HepG2 (cell line): ENCODE measurements around the gene GFOD1. TPM values are rescaled to one million over a fixed set of nuclear protein-coding genes. Genes with fewer than 3 reads are reported as not detected.

Experiments
- CBX1 ChIP-seq: IDR thresholded peaks from one replicate; pipeline ENCODE4 v1.6.1; 2016; ENCODE audit warnings: antibody characterized with exemption, low read depth
- CC2D1A ChIP-seq: sonication (generic); formaldehyde crosslinking; IDR thresholded peaks from 2 replicates; pipeline ENCODE4 v1.8.1; 2023; ENCODE audit warnings: mild to moderate bottlenecking, missing genetic modification reagents
- CERS6 ChIP-seq: sonication (generic); formaldehyde crosslinking; IDR thresholded peaks from 2 replicates; pipeline ENCODE4 v1.5.0; 2020; ENCODE audit warnings: missing genetic modification reagents
- GMEB2 ChIP-seq: IDR thresholded peaks from 2 replicates; pipeline ENCODE4 v1.6.1; 2016; ENCODE audit warnings: missing biosample characterization, missing genetic modification reagents, low read depth
- HOXA7 ChIP-seq: sonication (generic); formaldehyde crosslinking; IDR thresholded peaks from 2 replicates; pipeline ENCODE4 v1.8.1; 2022; ENCODE audit warnings: mild to moderate bottlenecking, missing genetic modification reagents, moderate library complexity
- KLF6 ChIP-seq: IDR thresholded peaks from 2 replicates; pipeline ENCODE4 v1.8.0; 2016; ENCODE audit warnings: missing biosample characterization, missing genetic modification reagents
- KMT2A ChIP-seq: sonication (generic); formaldehyde crosslinking; IDR thresholded peaks from 2 replicates; pipeline ENCODE4 v1.4.0; 2020; ENCODE audit warnings: missing genetic modification reagents
- MED1 ChIP-seq: sonication (generic); formaldehyde crosslinking; IDR thresholded peaks from 2 replicates; pipeline ENCODE4 v1.4.0; 2020; ENCODE audit warnings: missing genetic modification reagents
- NFIB ChIP-seq: sonication (generic); formaldehyde crosslinking; IDR thresholded peaks from 2 replicates; pipeline ENCODE4 v1.9.0; 2021; ENCODE audit warnings: missing genetic modification reagents, mild to moderate bottlenecking, borderline replicate concordance
- POLR2AphosphoS5 ChIP-seq: IDR thresholded peaks from 2 replicates; pipeline ENCODE4 v1.6.1; 2012; ENCODE audit warnings: low read depth, low read length
- TARDBP ChIP-seq: sonication (generic); formaldehyde crosslinking; IDR thresholded peaks from 2 replicates; pipeline ENCODE4 v1.8.0; 2022; ENCODE audit warnings: mild to moderate bottlenecking, missing genetic modification reagents
- ZFX ChIP-seq: sonication (generic); formaldehyde crosslinking; IDR thresholded peaks from 2 replicates; pipeline ENCODE4 v1.4.0; 2020; ENCODE audit warnings: mild to moderate bottlenecking, low read depth, missing genetic modification reagents, moderate library complexity
- ZNF33A ChIP-seq: sonication (generic); formaldehyde crosslinking; IDR thresholded peaks from 2 replicates; pipeline ENCODE4 v1.5.1; 2020; ENCODE audit warnings: missing genetic modification reagents, mild to moderate bottlenecking, moderate library complexity, borderline replicate concordance
- ZNF441 ChIP-seq: sonication (generic); formaldehyde crosslinking; IDR thresholded peaks from 2 replicates; pipeline ENCODE4 v1.7.0; 2021; ENCODE audit warnings: missing genetic modification reagents, borderline replicate concordance
- ZNF547 ChIP-seq: sonication (generic); formaldehyde crosslinking; IDR thresholded peaks from 2 replicates; pipeline ENCODE4 v1.5.1; 2020; ENCODE audit warnings: mild to moderate bottlenecking, missing genetic modification reagents
- ZNF75D ChIP-seq: sonication (generic); formaldehyde crosslinking; IDR thresholded peaks from 2 replicates; pipeline ENCODE4 v1.8.1; 2023; ENCODE audit warnings: missing genetic modification reagents, mild to moderate bottlenecking, borderline replicate concordance
- ZNF788 ChIP-seq: sonication (generic); formaldehyde crosslinking; IDR thresholded peaks from 2 replicates; pipeline ENCODE4 v1.5.0; 2020; ENCODE audit warnings: mild to moderate bottlenecking, missing genetic modification reagents, borderline replicate concordance
- ZNF816 ChIP-seq: sonication (generic); formaldehyde crosslinking; IDR thresholded peaks from 2 replicates; pipeline ENCODE4 v1.8.0; 2022; ENCODE audit warnings: missing genetic modification reagents, mild to moderate bottlenecking, borderline replicate concordance
- polyA plus RNA-seq, 8 experiments: library from polyadenylated mRNA; depleted of rRNA in 3 of 8; stranded (reverse) in 7 of 8; unstranded in 1 of 8; fragments of >200 nt; fragmentation: Illumina TruSeq in 4 of 8; extraction: Trizol in 4 of 8; gene quantifications; 2 replicates each; pipeline versions ENCODE4 v1.2.1 to v1.2.3, GENCODE V29; 2011 to 2016; ENCODE audit warnings: low read depth in 4 of 8, missing spikeins in 1 of 8, mixed read lengths in 1 of 8; ENCODE audit not compliant: insufficient read depth in 1 of 8
- total RNA-seq, 5 experiments: library from RNA; depleted of rRNA; stranded (reverse); fragments of >200 nt; fragmentation: Illumina TruSeq; extraction: Trizol; gene quantifications; 2 replicates each; pipeline ENCODE4 v1.2.3, GENCODE V29; 2016; ENCODE audit warnings: low read depth in 1 of 5
- TF ChIP-seq, protein P1 (sequence below): sonication (generic); formaldehyde crosslinking; IDR thresholded peaks from 2 replicates; pipeline ENCODE4 v1.4.0; 2020; ENCODE audit warnings: missing genetic modification reagents, borderline replicate concordance
- TF ChIP-seq, protein P2 (sequence below): sonication (generic); formaldehyde crosslinking; IDR thresholded peaks from 2 replicates; pipeline ENCODE4; 2020; ENCODE audit warnings: missing genetic modification reagents, mild to moderate bottlenecking, borderline replicate concordance
- TF ChIP-seq, protein P3 (sequence below): sonication (generic); formaldehyde crosslinking; conservative IDR thresholded peaks from 2 replicates; pipeline ENCODE4 v1.4.0; 2020; ENCODE audit warnings: missing genetic modification reagents

The GFOD1 gene
- total and polyA plus RNA-seq, 2 of the 13 experiments (the other 11 are each of a cell fraction or from before 2014, with no cell fraction given) = 1.9 to 6.4 TPM

GRCh38 chr6:13412639-13413465, 74.5 kb downstream of the GFOD1 start (continued):
- TF ChIP-seq TARDBP (CRISPR knock-in tag) (peak; percentile 49; the same call in 1 of the 2 replicates), HOXA7 (no peak), POLR2AphosphoS5 (no peak), NFIB (CRISPR knock-in tag) (no peak), CERS6 (CRISPR knock-in tag) (no peak), ZFX (peak; percentile 50; the same call in 1 of the 2 replicates), CC2D1A (CRISPR knock-in tag) (no peak), CBX1 (peak; percentile 7), KLF6 (CRISPR knock-in tag) (no peak), ZNF33A (no peak), ZNF816 (CRISPR knock-in tag) (no peak), ZNF788 (CRISPR knock-in tag) (peak; percentile 48; the same call in 1 of the 2 replicates), ZNF75D (CRISPR knock-in tag) (no peak), KMT2A (CRISPR knock-in tag) (no peak), GMEB2 (no peak), ZNF441 (CRISPR knock-in tag) (no peak), MED1 (CRISPR knock-in tag) (no peak), ZNF547 (CRISPR knock-in tag) (no peak)
- TF ChIP-seq, protein P1, sequence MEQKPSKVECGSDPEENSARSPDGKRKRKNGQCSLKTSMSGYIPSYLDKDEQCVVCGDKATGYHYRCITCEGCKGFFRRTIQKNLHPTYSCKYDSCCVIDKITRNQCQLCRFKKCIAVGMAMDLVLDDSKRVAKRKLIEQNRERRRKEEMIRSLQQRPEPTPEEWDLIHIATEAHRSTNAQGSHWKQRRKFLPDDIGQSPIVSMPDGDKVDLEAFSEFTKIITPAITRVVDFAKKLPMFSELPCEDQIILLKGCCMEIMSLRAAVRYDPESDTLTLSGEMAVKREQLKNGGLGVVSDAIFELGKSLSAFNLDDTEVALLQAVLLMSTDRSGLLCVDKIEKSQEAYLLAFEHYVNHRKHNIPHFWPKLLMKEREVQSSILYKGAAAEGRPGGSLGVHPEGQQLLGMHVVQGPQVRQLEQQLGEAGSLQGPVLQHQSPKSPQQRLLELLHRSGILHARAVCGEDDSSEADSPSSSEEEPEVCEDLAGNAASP (CRISPR knock-in tag) = no peak
- TF ChIP-seq, protein P2, sequence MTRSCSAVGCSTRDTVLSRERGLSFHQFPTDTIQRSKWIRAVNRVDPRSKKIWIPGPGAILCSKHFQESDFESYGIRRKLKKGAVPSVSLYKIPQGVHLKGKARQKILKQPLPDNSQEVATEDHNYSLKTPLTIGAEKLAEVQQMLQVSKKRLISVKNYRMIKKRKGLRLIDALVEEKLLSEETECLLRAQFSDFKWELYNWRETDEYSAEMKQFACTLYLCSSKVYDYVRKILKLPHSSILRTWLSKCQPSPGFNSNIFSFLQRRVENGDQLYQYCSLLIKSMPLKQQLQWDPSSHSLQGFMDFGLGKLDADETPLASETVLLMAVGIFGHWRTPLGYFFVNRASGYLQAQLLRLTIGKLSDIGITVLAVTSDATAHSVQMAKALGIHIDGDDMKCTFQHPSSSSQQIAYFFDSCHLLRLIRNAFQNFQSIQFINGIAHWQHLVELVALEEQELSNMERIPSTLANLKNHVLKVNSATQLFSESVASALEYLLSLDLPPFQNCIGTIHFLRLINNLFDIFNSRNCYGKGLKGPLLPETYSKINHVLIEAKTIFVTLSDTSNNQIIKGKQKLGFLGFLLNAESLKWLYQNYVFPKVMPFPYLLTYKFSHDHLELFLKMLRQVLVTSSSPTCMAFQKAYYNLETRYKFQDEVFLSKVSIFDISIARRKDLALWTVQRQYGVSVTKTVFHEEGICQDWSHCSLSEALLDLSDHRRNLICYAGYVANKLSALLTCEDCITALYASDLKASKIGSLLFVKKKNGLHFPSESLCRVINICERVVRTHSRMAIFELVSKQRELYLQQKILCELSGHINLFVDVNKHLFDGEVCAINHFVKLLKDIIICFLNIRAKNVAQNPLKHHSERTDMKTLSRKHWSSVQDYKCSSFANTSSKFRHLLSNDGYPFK = peak; percentile 38; the same call in 1 of the 2 replicates
- TF ChIP-seq, protein P3, sequence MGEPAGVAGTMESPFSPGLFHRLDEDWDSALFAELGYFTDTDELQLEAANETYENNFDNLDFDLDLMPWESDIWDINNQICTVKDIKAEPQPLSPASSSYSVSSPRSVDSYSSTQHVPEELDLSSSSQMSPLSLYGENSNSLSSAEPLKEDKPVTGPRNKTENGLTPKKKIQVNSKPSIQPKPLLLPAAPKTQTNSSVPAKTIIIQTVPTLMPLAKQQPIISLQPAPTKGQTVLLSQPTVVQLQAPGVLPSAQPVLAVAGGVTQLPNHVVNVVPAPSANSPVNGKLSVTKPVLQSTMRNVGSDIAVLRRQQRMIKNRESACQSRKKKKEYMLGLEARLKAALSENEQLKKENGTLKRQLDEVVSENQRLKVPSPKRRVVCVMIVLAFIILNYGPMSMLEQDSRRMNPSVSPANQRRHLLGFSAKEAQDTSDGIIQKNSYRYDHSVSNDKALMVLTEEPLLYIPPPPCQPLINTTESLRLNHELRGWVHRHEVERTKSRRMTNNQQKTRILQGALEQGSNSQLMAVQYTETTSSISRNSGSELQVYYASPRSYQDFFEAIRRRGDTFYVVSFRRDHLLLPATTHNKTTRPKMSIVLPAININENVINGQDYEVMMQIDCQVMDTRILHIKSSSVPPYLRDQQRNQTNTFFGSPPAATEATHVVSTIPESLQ (CRISPR knock-in tag) = no peak
